PFSK-1 (cell line): ENCODE measurements around the gene PRSS1.

Source experiments
- FOXP2 ChIP-seq: optimal IDR thresholded peaks from 2 replicates; pipeline ENCODE3; 2011; ENCODE audit warnings: borderline replicate concordance, control low read depth, inconsistent platforms; ENCODE audit not compliant: insufficient read depth; ENCODE audit errors: extremely low read length, extremely low read depth
- POLR2AphosphoS5 ChIP-seq: IDR thresholded peaks from 2 replicates; pipeline ENCODE4 v1.6.1; 2012; ENCODE audit warnings: low read depth, mild to moderate bottlenecking, control low read depth, low read length, moderate library complexity
- REST ChIP-seq, 2 experiments: IDR thresholded peaks; 2 replicates each; pipeline versions ENCODE4 v1.6.1 to v1.8.0; 2011 to 2012; ENCODE audit warnings: low read depth in 2 of 2, low read length in 2 of 2, control low read depth in 1 of 2, inconsistent platforms in 1 of 2, mild to moderate bottlenecking in 1 of 2, moderate library complexity in 1 of 2; ENCODE audit not compliant: insufficient read depth in 1 of 2
- SIN3A ChIP-seq: IDR thresholded peaks from 2 replicates; pipeline ENCODE4 v1.6.1; 2012; ENCODE audit warnings: mild to moderate bottlenecking, low read length, moderate library complexity, borderline replicate concordance; ENCODE audit not compliant: insufficient read depth
- TAF1 ChIP-seq: IDR thresholded peaks from 2 replicates; pipeline ENCODE4 v1.6.1; 2012; ENCODE audit warnings: low read length, control low read depth, borderline replicate concordance; ENCODE audit not compliant: insufficient read depth

Gene PRSS1

GRCh38 chr7:142798451-142799436 lies 49.5 kb downstream of the PRSS1 start:
- TF ChIP-seq SIN3A (no peak), REST (IDR thresholded peaks at IDR 0.05; ENCODE audit: insufficient read depth in 1 of 2, low read depth in 2 of 2, low read length in 2 of 2) (no peak), TAF1 (no peak), FOXP2 (no peak), POLR2AphosphoS5 (no peak)

DNA sequence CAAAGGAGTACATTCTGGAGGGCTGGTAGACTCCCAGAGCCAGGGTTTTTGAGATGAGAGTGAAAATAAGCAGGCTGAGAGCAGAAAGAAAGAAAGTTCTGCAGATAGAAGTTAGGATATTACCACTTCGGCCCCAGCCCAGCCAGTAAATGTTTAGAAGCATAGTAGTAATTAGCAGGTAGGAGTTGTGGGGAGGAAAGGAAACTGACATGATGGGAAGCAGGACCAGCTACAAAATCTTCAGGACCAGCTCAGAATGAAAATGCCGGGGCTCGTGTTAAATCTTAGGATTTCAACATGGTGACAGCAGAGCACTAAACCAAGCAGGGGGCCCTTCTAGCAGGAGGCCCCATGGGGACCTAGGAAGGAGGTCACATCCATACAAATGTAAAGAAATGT lies 50.2 kb downstream of the PRSS1 start:
- TF ChIP-seq POLR2AphosphoS5: no peak
- no peak for TF ChIP-seq TAF1
- no peak for TF ChIP-seq FOXP2
- no peak for TF ChIP-seq REST (IDR thresholded peaks at IDR 0.05; ENCODE audit: insufficient read depth in 1 of 2, low read depth in 2 of 2, low read length in 2 of 2)
- no peak for TF ChIP-seq SIN3A

DNA sequence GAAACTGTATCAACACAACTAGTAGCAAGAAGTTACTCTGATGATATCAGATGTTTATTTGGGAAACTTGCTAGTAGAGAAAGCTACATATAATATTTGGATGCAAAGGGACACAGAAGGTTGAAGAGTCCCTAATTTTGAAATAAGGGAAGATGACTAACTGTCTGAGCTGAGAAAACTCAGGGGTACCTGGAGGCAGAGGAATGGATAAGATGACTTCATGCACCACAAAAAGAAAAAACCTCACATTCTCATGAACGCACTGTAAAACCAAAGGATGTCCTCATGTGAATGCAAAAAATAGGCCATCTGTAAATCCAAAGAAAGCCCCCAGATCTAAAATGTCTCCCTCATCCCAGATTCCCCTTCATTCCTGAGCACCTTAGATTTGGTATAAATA lies 50.8 kb downstream of the PRSS1 start:
- TF ChIP-seq FOXP2 (no peak), SIN3A (no peak), REST (IDR thresholded peaks at IDR 0.05; ENCODE audit: insufficient read depth in 1 of 2, low read depth in 2 of 2, low read length in 2 of 2) (no peak), TAF1 (no peak), POLR2AphosphoS5 (no peak)

DNA sequence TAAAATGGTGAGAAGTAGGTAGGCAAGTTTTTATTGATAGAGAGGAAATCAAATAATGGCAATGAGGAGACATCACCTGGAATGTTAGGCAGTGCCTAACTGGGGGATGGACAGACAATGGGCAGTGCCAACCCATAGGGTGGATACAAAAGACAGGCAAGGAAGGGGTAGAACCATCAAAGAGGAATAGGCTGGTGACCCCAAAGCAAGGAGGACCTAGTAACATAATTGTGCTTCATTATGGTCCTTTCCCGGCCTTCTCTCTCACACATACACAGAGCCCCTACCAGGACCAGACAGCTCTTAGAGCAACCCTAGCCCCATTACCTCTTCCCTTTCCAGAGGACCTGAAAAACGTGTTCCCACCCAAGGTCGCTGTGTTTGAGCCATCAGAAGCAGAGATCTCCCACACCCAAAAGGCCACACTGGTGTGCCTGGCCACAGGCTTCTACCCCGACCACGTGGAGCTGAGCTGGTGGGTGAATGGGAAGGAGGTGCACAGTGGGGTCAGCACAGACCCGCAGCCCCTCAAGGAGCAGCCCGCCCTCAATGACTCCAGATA lies 51.5 kb downstream of the PRSS1 start:
- no peak for TF ChIP-seq TAF1
- TF ChIP-seq POLR2AphosphoS5: no peak
- TF ChIP-seq FOXP2: no peak
- TF ChIP-seq SIN3A: no peak
- no peak for TF ChIP-seq REST (IDR thresholded peaks at IDR 0.05; ENCODE audit: insufficient read depth in 1 of 2, low read depth in 2 of 2, low read length in 2 of 2)
